Pancreas (tissue), 10 donors: ENCODE data around the gene TMEM176B. TPM values are rescaled to one million over a fixed set of nuclear protein-coding genes. Genes with fewer than 3 reads are reported as not detected.

Experiments used
- ATAC-seq, 4 donors: fragments of 200-7000 bp; cut with Tn5 transposase; one replicate each; pipeline versions ENCODE4 v1.8.0 to v1.9.1; 2020; ENCODE audit warnings: mild to moderate bottlenecking in 4 of 4, moderate library complexity in 4 of 4
- DNase-seq, 6 donors: peaks; one replicate each; pipeline ENCODE4 v3.0.0-alpha.2; 2020
- FAIRE-seq: peaks from 2 replicates; lab custom pipeline; 2012; peaks lifted over from hg19 to GRCh38; lab: Jason Lieb, UNC
- H3K27ac ChIP-seq, 4 donors: fragments of 200-600 bp; sonication (generic); 1 replicate in 3 of 4; 2 replicates in 1 of 4; pipeline versions ENCODE4 v1.5.0 to v1.8.0; 2020
- H3K27me3 ChIP-seq, 4 donors: fragments of 200-600 bp; one replicate each; pipeline ENCODE4 v1.8.0; 2021
- H3K36me3 ChIP-seq, 3 donors: fragments of 200-600 bp; sonication (generic) in 1 of 3; one replicate each; pipeline versions ENCODE4 v1.5.0 to v1.8.0; 2020 to 2021
- H3K4me1 ChIP-seq, 3 donors: fragments of 200-600 bp; one replicate each; pipeline ENCODE4 v1.8.0; 2021
- H3K4me3 ChIP-seq, 4 donors: fragments of 200-600 bp; sonication (generic) in 2 of 4; one replicate each; pipeline versions ENCODE4 v1.5.0 to v1.8.0; 2020 to 2021
- H3K9me3 ChIP-seq, 4 donors: fragments of 200-600 bp; one replicate each; pipeline ENCODE4 v1.8.0; 2021
- CTCF ChIP-seq, 4 donors: fragments of 200-600 bp; sonication (generic) in 3 of 4; IDR thresholded peaks; one replicate each; pipeline versions ENCODE4 v1.5.0 to v1.8.0; 2021; ENCODE audit warnings: antibody characterized with exemption in 4 of 4
- WGBS, 2 donors: extraction: QIAGEN DNeasy Blood & Tissue Kit; methylation state at CpG; one replicate each; pipeline ENCODE4 v1.1.7; 2013; 5-methylcytosine and 5-hydroxymethylcytosine counted together
- intact Hi-C, 3 donors: fragments of 100-400 bp; cut with DNase I; formaldehyde crosslinking; loops; one replicate each; pipeline versions ENCODE4 v1.11.1 to v1.14.2; 2022
- polyA plus RNA-seq, 2 donors: library from polyadenylated mRNA; stranded (reverse); fragments of 200-250 nt; gene quantifications; one replicate each; pipeline ENCODE4 v1.2.3, GENCODE V29; 2013
- total RNA-seq, 6 donors: library from RNA; stranded (reverse); fragmentation: NEBNext Ultra II Directional in 4 of 6; extraction: Animal tissue kit (Norgen Biotek cat#: 25700) in 4 of 6; gene quantifications; one replicate each; pipeline versions ENCODE4 v1.2.1 to v1.2.4, GENCODE V29; 2021 to 2023
- donor health status: healthy with polysubstance abuse.
- donor health status: DM: no; HTN: no; CAD: no; lungs with moderate emphysema.
- donor health status: DM: no; HTN: no; CAD: no.
- donor health status: control.
- donor health status: control.
- donor health status: Bipolar disorder and iron deficiency.
- donor health status: DM: yes; HTN: yes; CAD: no.
- donor health status: DM: no; HTN: no; CAD: no.
- donor health status: DM: no; HTN: no; CAD: no.
- donor health status: DM: yes; HTN: yes; CAD: no.

Gene TMEM176B
- total and polyA plus RNA-seq, 8 donors, result 16.4 to 83.9 (median 30.5) TPM

DNA sequence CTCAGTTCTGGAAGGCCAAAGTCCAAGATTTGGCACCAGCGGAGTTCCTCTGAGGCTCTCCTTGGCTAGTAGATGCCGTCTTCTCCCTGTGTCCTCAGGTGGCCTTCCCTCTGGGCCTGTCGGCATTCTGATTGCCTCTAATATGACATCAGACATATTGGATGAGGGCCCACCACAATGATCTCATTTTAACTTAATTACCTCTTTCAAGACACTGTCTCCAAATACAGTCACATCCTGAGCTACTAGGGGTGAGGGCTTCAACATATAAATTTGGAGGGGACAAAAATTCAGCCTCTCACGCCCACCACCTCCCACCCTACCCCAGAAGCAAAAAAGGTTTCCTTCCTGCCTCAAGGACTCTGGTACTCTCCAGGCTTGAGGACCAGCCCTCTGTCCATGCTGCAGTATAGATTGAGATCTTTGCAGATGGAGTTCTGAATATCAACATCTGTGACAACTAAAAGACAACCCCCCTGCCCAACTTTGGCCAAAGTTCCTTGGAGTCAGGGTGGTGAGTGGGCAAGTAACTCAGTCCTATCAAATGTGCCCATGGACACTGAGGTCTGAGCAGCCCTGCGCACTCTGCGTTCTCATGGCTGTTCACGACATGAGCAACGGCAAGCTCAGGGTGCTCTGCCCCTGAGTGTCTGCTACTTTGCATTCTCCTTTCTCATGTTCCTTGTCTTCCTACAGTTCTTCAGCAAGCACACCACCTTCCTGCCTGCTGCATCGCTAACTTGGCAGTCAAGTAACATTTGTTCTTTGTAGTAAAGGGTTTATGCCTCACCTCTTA is 11.5 kb downstream of the TMEM176B start:
- DNase-seq, result no peak
- Histone ChIP-seq H3K36me3 (no peaks in the 10 kb centered on the region), H3K9me3 (no peaks in the 10 kb centered on the region), H3K27ac (peak overlapping the region in 2 of 4 donors; percentile 19 to 60), H3K4me1 (peaks cover 0 to 11% (median 0%) of the 10 kb centered on the region in 3 donors), H3K4me3 (no peak overlapping the region), H3K27me3 (no peaks in the 10 kb centered on the region)
- WGBS, 2 donors, result 67 to 72% methylated on average over 9 of the region's 9 CpGs
- ATAC-seq, result peak in 2 of 4 donors; percentile 33 to 44
- TF ChIP-seq CTCF (IDR thresholded peaks at IDR 0.05), result no peak
- FAIRE-seq, result no peak
- intact Hi-C loops, result loop anchor here in 1 of 3 donors (5.0 kb wide), 1 partner anchor 89 kb away; no protein-coding TSS in a partner anchor

DNA sequence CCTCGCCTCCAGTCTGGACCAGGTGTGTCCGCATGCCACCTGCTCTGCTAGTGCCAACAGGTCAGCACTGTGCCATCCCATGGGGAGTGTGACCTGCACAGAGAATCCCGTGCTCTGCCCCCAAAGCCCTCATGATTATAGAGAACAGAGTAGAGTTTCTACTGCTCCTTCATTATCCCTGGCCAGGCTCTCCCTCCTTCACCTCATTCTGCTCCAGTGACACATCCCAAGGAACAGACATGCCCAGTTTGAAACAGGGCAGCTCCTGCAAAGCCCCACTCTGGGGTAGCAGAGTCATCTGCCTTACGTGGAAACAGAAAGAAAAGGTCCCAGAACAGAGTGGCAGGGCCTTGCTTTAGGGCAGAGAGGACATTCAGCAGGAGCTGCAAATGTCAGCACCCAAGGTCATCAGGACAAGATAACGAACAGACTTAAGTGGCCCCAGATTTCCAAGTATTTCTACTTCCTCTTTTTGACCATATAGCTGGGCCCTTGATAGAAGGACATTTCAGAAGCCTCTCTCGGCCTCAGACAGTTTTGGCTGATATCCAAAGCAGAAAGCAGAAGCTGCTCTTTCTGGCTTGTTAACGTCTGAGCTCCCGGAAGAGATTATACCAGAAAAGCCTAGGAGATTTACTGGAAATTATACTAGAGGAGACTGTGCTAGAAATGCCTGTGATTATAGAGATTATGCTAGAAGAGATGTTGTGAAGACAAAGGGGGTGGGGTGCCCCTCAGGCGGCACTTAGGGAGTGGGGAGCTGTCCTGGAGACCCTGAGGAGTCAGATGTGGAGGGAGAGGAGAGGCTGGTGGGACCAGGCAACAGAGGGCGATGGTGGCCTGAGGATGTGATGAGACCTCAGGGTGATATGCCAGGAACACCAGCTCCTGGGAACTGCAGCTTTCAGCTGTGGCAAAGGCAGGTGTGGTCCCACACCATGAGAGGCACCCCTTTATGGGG is 12.6 kb downstream of the TMEM176B start:
- intact Hi-C loops, result loop anchor here in 1 of 3 donors (5.0 kb wide), 1 partner anchor 90 kb away; no protein-coding TSS in a partner anchor
- DNase-seq (no peak), FAIRE-seq (no peak), ATAC-seq (peak in 3 of 4 donors; percentile 43 to 48 (median 45))
- Histone ChIP-seq H3K27me3 (no peaks in the 10 kb centered on the region), H3K9me3 (no peaks in the 10 kb centered on the region), H3K27ac (peak overlapping the region in 2 of 4 donors; percentile 28 to 60), H3K4me1 (peaks cover 0 to 12% (median 0%) of the 10 kb centered on the region in 3 donors), H3K4me3 (no peak overlapping the region), H3K36me3 (no peaks in the 10 kb centered on the region)
- no peak for TF ChIP-seq CTCF (IDR thresholded peaks at IDR 0.05)
- WGBS, 2 donors, result 47 to 50% methylated on average over 10 of the region's 10 CpGs

DNA sequence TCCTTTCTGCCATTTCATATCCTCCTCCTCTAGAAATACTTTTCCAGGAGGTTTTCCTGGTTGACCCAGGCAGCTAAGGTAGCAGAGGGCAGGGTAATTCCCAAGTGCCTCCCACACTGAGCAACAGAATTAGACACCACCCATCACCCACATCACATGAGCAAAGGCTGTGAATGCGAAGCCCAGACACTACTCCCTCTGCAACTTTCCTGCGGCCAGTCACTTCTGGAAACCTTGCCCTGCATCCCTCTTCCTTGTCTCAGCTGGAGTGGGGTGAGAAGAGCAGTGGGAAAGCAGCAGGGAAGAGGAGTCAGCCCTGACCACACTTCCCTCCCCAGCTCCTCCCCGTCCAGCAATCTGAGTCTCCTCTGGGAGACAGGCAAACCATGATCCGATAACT is 15.2 kb downstream of the TMEM176B start:
- Histone ChIP-seq H3K36me3 (no peaks in the 10 kb centered on the region), H3K27ac (peak overlapping the region in 2 of 4 donors; percentile 37 to 50), H3K9me3 (no peaks in the 10 kb centered on the region), H3K4me1 (peaks cover 0 to 16% (median 0%) of the 10 kb centered on the region in 3 donors), H3K4me3 (no peak overlapping the region), H3K27me3 (no peaks in the 10 kb centered on the region)
- no peak for TF ChIP-seq CTCF (IDR thresholded peaks at IDR 0.05)
- ATAC-seq, result peak in 3 of 4 donors; percentile 43 to 62 (median 43)
- 73 to 84% methylated on average over 4 of the region's 4 CpGs for WGBS, 2 donors
- DNase-seq, result no peak
- no peak for FAIRE-seq
- intact Hi-C loops, result loop anchor here in 1 of 3 donors (5.0 kb wide), 1 partner anchor 92 kb away; no protein-coding TSS in a partner anchor

GRCh38 chr7:150784120-150784736 is 15.9 kb downstream of the TMEM176B start:
- H3K4me1 ChIP-seq, result peaks cover 0 to 16% (median 0%) of the 10 kb centered on the region in 3 donors
- ATAC-seq, result peak; percentile 63 to 87 (median 66)
- no peak for FAIRE-seq
- intact Hi-C loops, result no loop called here
- TF ChIP-seq CTCF (IDR thresholded peaks at IDR 0.05), result no peak
- H3K36me3 ChIP-seq, result no peaks in the 10 kb centered on the region
- H3K4me3 ChIP-seq, result no peak overlapping the region
- H3K9me3 ChIP-seq, result no peaks in the 10 kb centered on the region
- no peaks in the 10 kb centered on the region for H3K27me3 ChIP-seq
- H3K27ac ChIP-seq, result peak overlapping the region in 2 of 4 donors; percentile 37 to 50
- 18 to 31% methylated on average over 9 of the region's 9 CpGs for WGBS, 2 donors
- peak in 1 of 6 donors; percentile 39 for DNase-seq
